H9 (cell line): Measurements from ENCODE around the gene EQTN. TPM values are rescaled to one million over a fixed set of nuclear protein-coding genes. Genes with fewer than 3 reads are reported as not detected.

Experiments used
- DNase-seq: peaks from one replicate; pipeline ENCODE4 v3.0.0-alpha.2; 2017
- H2AFZ ChIP-seq: one replicate; pipeline ENCODE4 v1.6.1; 2013; ENCODE audit warnings: mild to moderate bottlenecking, low read length, control low read depth, moderate library complexity
- H2AK5ac ChIP-seq: 2 replicates; pipeline ENCODE4 v1.6.1; 2013; ENCODE audit warnings: low read length, control low read depth, mixed read lengths; ENCODE audit not compliant: insufficient read length
- H2BK120ac ChIP-seq: one replicate; pipeline ENCODE4 v1.6.1; 2013; ENCODE audit warnings: low read depth, mild to moderate bottlenecking, low read length, control low read depth, inconsistent platforms; ENCODE audit not compliant: poor library complexity, severe bottlenecking
- H2BK12ac ChIP-seq: 2 replicates; pipeline ENCODE4 v1.6.1; 2013; ENCODE audit warnings: low read length, control low read depth, mixed read lengths, low read depth; ENCODE audit not compliant: insufficient read length
- H2BK15ac ChIP-seq: 2 replicates; pipeline ENCODE4 v1.6.1; 2013; ENCODE audit warnings: low read depth, low read length, control low read depth
- H2BK20ac ChIP-seq: one replicate; pipeline ENCODE4 v1.6.1; 2013; ENCODE audit warnings: low read depth, mild to moderate bottlenecking, low read length, control low read depth, inconsistent platforms; ENCODE audit not compliant: poor library complexity, severe bottlenecking
- H2BK5ac ChIP-seq: 2 replicates; pipeline ENCODE4 v1.6.1; 2013; ENCODE audit warnings: low read length, control low read depth, mixed read lengths; ENCODE audit not compliant: insufficient read length
- H3K14ac ChIP-seq: 2 replicates; pipeline ENCODE4 v1.6.1; 2013; ENCODE audit warnings: low read length, control low read depth; ENCODE audit not compliant: insufficient read depth
- H3K18ac ChIP-seq: 2 replicates; pipeline ENCODE4 v1.6.1; 2013; ENCODE audit warnings: low read depth, mild to moderate bottlenecking, mixed read lengths, low read length, control low read depth; ENCODE audit not compliant: insufficient read length
- H3K23ac ChIP-seq: 2 replicates; pipeline ENCODE4 v1.6.1; 2013; ENCODE audit warnings: low read length, control low read depth, mixed read lengths, low read depth; ENCODE audit not compliant: insufficient read length
- H3K23me2 ChIP-seq: 2 replicates; pipeline ENCODE4 v1.6.1; 2013; ENCODE audit warnings: low read depth, mild to moderate bottlenecking, mixed read lengths, low read length, control low read depth; ENCODE audit not compliant: insufficient read length, poor library complexity, severe bottlenecking
- H3K27ac ChIP-seq: 2 replicates; pipeline ENCODE4 v1.5.1; 2013; ENCODE audit warnings: low read length, control low read depth, mixed read lengths, low read depth; ENCODE audit not compliant: insufficient read length
- H3K27me3 ChIP-seq: 2 replicates; pipeline ENCODE4 v1.6.1; 2013; ENCODE audit warnings: low read length, control low read depth, inconsistent platforms; ENCODE audit not compliant: insufficient read depth
- H3K4ac ChIP-seq: 2 replicates; pipeline ENCODE4 v1.6.1; 2013; ENCODE audit warnings: low read depth, mild to moderate bottlenecking, control low read depth, inconsistent platforms, low read length, moderate library complexity
- H3K4me1 ChIP-seq: 2 replicates; pipeline ENCODE4 v1.6.1; 2013; ENCODE audit warnings: low read length, control low read depth, inconsistent platforms; ENCODE audit not compliant: insufficient read depth
- H3K4me2 ChIP-seq: 2 replicates; pipeline ENCODE4 v1.6.1; 2013; ENCODE audit warnings: low read length, control low read depth, mixed read lengths; ENCODE audit not compliant: insufficient read length, insufficient read depth
- H3K56ac ChIP-seq: 2 replicates; pipeline ENCODE4 v1.6.1; 2013; ENCODE audit warnings: low read depth, mild to moderate bottlenecking, mixed read lengths, low read length, control low read depth; ENCODE audit not compliant: insufficient read length
- H3K79me1 ChIP-seq: 2 replicates; pipeline ENCODE4 v1.6.1; 2013; ENCODE audit warnings: low read depth, mild to moderate bottlenecking, moderate library complexity, low read length, control low read depth, inconsistent platforms; ENCODE audit not compliant: insufficient read depth, poor library complexity, severe bottlenecking
- H3K79me2 ChIP-seq: 2 replicates; pipeline ENCODE4 v1.6.1; 2013; ENCODE audit warnings: low read length, control low read depth, inconsistent platforms; ENCODE audit not compliant: insufficient read depth
- H3K9ac ChIP-seq: 2 replicates; pipeline ENCODE4 v1.6.1; 2013; ENCODE audit warnings: low read length, control low read depth, mixed read lengths; ENCODE audit not compliant: insufficient read length; ENCODE audit errors: extremely low read depth
- H3K9me3 ChIP-seq: one replicate; pipeline ENCODE4 v1.6.1; 2013; ENCODE audit warnings: low read depth, low read length, inconsistent platforms; ENCODE audit not compliant: control insufficient read depth
- H3T11ph ChIP-seq: one replicate; pipeline ENCODE4 v1.6.1; 2013; ENCODE audit warnings: mild to moderate bottlenecking, low read length, control low read depth, inconsistent platforms
- H4K20me1 ChIP-seq: one replicate; pipeline ENCODE4 v1.6.1; 2013; ENCODE audit not compliant: control insufficient read depth, insufficient read length, insufficient read depth
- H4K5ac ChIP-seq: 2 replicates; pipeline ENCODE4 v1.6.1; 2013; ENCODE audit warnings: low read depth, mild to moderate bottlenecking, mixed read lengths, low read length, control low read depth; ENCODE audit not compliant: insufficient read length
- H4K8ac ChIP-seq: replicated peaks from 2 replicates; pipeline ENCODE4 v1.6.1; 2013; ENCODE audit warnings: low read length, control low read depth, mixed read lengths, low read depth; ENCODE audit not compliant: insufficient read length
- H4K91ac ChIP-seq: 2 replicates; pipeline ENCODE4 v1.6.1; 2013; ENCODE audit warnings: low read depth, mild to moderate bottlenecking, moderate library complexity, mixed read lengths, low read length, control low read depth; ENCODE audit not compliant: insufficient read length
- H3K27ac Mint-ChIP-seq, 3 experiments: 2 replicates in 2 of 3; 3 replicates in 1 of 3; pipeline ENCODE4 v1.8.0; 2020 to 2021; ENCODE audit warnings: mixed read lengths in 3 of 3, mild to moderate bottlenecking in 1 of 3, moderate library complexity in 1 of 3
- H3K27me3 Mint-ChIP-seq: 2 replicates; pipeline ENCODE4 v1.8.0; 2021; ENCODE audit warnings: low read depth, mild to moderate bottlenecking, moderate library complexity, mixed read lengths
- H3K36me3 Mint-ChIP-seq, 3 experiments: 2 replicates in 2 of 3; 3 replicates in 1 of 3; pipeline ENCODE4 v1.8.0; 2020 to 2021; ENCODE audit warnings: low read depth in 3 of 3, mixed read lengths in 3 of 3; ENCODE audit not compliant: insufficient read depth in 1 of 3
- H3K4me1 Mint-ChIP-seq, 2 experiments: 2 replicates each; pipeline ENCODE4 v1.8.0; 2020; ENCODE audit warnings: mixed read lengths in 2 of 2
- H3K4me3 Mint-ChIP-seq, 2 experiments: 2 replicates in 1 of 2; 3 replicates in 1 of 2; pipeline ENCODE4 v1.8.0; 2020 to 2021; ENCODE audit warnings: mild to moderate bottlenecking in 2 of 2, mixed read lengths in 2 of 2, moderate library complexity in 1 of 2
- H3K9me3 Mint-ChIP-seq, 2 experiments: 2 replicates in 1 of 2; 3 replicates in 1 of 2; pipeline ENCODE4 v1.8.0; 2020; ENCODE audit warnings: mild to moderate bottlenecking in 2 of 2, mixed read lengths in 2 of 2, moderate library complexity in 1 of 2
- CTCF ChIP-seq: fragments of 200-600 bp; sonication (generic); conservative IDR thresholded peaks from 3 replicates; pipeline ENCODE4 v1.8.0; 2021; ENCODE audit warnings: antibody characterized with exemption, mild to moderate bottlenecking
- WGBS: extraction: QIAGEN DNeasy Blood & Tissue Kit; methylation state at CpG from one replicate; pipeline ENCODE4 v1.1.7; 2013; ENCODE audit warnings: missing lambda C conversion rate, low lambda C conversion rate, mixed read lengths; ENCODE audit not compliant: insufficient read length; ENCODE audit errors: extremely low coverage; 5-methylcytosine and 5-hydroxymethylcytosine counted together
- total RNA-seq: library from RNA; stranded (reverse); gene quantifications from 2 replicates; pipeline ENCODE4 v1.2.1, GENCODE V29; 2021

Gene EQTN
- total RNA-seq, 1 experiment from 2014 or later = not detected

DNA sequence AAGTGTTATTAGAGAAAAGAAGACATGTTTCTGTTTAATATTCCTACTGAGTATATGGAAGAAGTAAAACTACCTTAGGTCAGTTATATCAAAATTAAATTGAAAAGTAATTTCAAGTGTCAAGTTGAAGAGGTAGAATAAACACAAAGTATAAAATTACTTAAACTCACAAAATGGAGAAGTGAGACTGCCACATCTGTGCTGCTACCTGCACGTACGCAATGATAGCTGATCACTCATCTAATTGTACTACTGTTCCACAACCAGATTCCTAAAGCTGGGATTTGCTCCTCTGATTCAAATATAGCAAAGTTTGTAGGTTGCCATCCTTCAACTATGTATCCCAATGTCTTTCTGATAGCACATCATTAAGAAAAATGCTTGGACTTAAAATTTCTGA lies 24.8 kb downstream of the EQTN start:
- no peak overlapping the region for H3K14ac ChIP-seq
- H3K4ac ChIP-seq = no peak overlapping the region
- no CpG with 5 or more reads among the region's 2 CpGs for WGBS
- H3K56ac ChIP-seq = no peak overlapping the region
- no peak overlapping the region for H3K27ac Mint-ChIP-seq
- H3K36me3 Mint-ChIP-seq = no peaks in the 10 kb centered on the region
- no peaks in the 10 kb centered on the region for H3K79me1 ChIP-seq
- no peak overlapping the region for H3K23ac ChIP-seq
- no peak overlapping the region for H3T11ph ChIP-seq
- no peaks in the 10 kb centered on the region for H3K27me3 Mint-ChIP-seq
- H4K91ac ChIP-seq = no peak overlapping the region
- no peak overlapping the region for H4K8ac ChIP-seq
- H3K4me3 Mint-ChIP-seq = no peak overlapping the region
- H4K5ac ChIP-seq = no peak overlapping the region
- H3K27me3 ChIP-seq = no peaks in the 10 kb centered on the region
- H2AK5ac ChIP-seq = no peak overlapping the region
- no peak overlapping the region for H2BK120ac ChIP-seq
- H3K79me2 ChIP-seq = no peaks in the 10 kb centered on the region
- H3K4me1 Mint-ChIP-seq = peaks cover 0 to 7% of the 10 kb centered on the region in 2 experiments; a peak in 2 of 4 replicates
- H3K4me2 ChIP-seq = no peak overlapping the region
- TF ChIP-seq CTCF = no peak
- no peak overlapping the region for H2BK15ac ChIP-seq
- H3K18ac ChIP-seq = no peak overlapping the region
- H2BK12ac ChIP-seq = no peak overlapping the region
- H3K9me3 Mint-ChIP-seq = no peaks in the 10 kb centered on the region
- H3K9me3 ChIP-seq = no peaks in the 10 kb centered on the region
- no peaks in the 10 kb centered on the region for H3K23me2 ChIP-seq
- H3K9ac ChIP-seq = no peak overlapping the region
- DNase-seq = no peak
- no peak overlapping the region for H2BK5ac ChIP-seq
- H3K27ac ChIP-seq = no peak overlapping the region
- H2AFZ ChIP-seq = no peak overlapping the region
- peaks cover 3% of the 10 kb centered on the region; the same call in 1 of the 2 replicates for H3K4me1 ChIP-seq
- H4K20me1 ChIP-seq = no peaks in the 10 kb centered on the region
- no peak overlapping the region for H2BK20ac ChIP-seq
